Stimulated activated naive CD8-positive, alpha-beta T cell treated with anti-CD3 and anti-CD28 coated beads, Interleukin-15, Interleukin-2, amounts not matched to agents 100 ng/mL and 50 ng/mL, for 24 hours (primary cell): ENCODE results near the gene ITGB6.
"Not testable (repeated sequence)": the region's sequence is repeated elsewhere in the genome, so short reads cannot be mapped to it uniquely, and the experiment has no call there.

ENCODE experiments used
- H3K27ac Mint-ChIP-seq: one replicate; pipeline ENCODE4 v1.8.0; 2021; ENCODE audit warnings: mild to moderate bottlenecking, mixed read lengths
- H3K27me3 Mint-ChIP-seq: one replicate; pipeline ENCODE4 v1.8.0; 2021; ENCODE audit warnings: mixed read lengths
- H3K36me3 Mint-ChIP-seq: one replicate; pipeline ENCODE4 v1.8.0; 2021; ENCODE audit warnings: low read depth, mixed read lengths
- H3K4me1 Mint-ChIP-seq: one replicate; pipeline ENCODE4 v1.8.0; 2021; ENCODE audit warnings: low read depth, mixed read lengths
- H3K4me3 Mint-ChIP-seq: one replicate; pipeline ENCODE4 v1.8.0; 2021; ENCODE audit warnings: mild to moderate bottlenecking, mixed read lengths
- H3K9me3 Mint-ChIP-seq: one replicate; pipeline ENCODE4 v1.8.0; 2021; ENCODE audit warnings: mixed read lengths

ITGB6 gene

GRCh38 chr2:160208655-160209515, 8.8 kb upstream of the ITGB6 start:
- Mint-ChIP-seq H3K27ac (no peak overlapping the region), H3K4me1 (peaks cover 36% of the 10 kb centered on the region), H3K36me3 (peaks cover 4% of the 10 kb centered on the region), H3K9me3 (peaks cover 4% of the 10 kb centered on the region), H3K4me3 (no peak overlapping the region), H3K27me3 (peaks cover 17% of the 10 kb centered on the region)

- H3K4me1 Mint-ChIP-seq, result peaks cover 36% of the 10 kb centered on the region
- peaks cover 13% of the 10 kb centered on the region for H3K27me3 Mint-ChIP-seq
- peak overlapping the region; percentile 35 for H3K4me3 Mint-ChIP-seq
- H3K27ac Mint-ChIP-seq, result peak overlapping the region; percentile 83
- H3K36me3 Mint-ChIP-seq, result peaks cover 4% of the 10 kb centered on the region
- H3K9me3 Mint-ChIP-seq, result peaks cover 4% of the 10 kb centered on the region
Observed at GRCh38 chr2:160207804-160208654, 8.0 kb upstream of the ITGB6 start.

- Mint-ChIP-seq H3K4me1 (peaks cover 36% of the 10 kb centered on the region), H3K27me3 (peaks cover 11% of the 10 kb centered on the region), H3K27ac (peak overlapping the region; percentile 42), H3K9me3 (peaks cover 4% of the 10 kb centered on the region), H3K36me3 (peaks cover 4% of the 10 kb centered on the region), H3K4me3 (no peak overlapping the region)
Observed at GRCh38 chr2:160207271-160207670, 7.2 kb upstream of the ITGB6 start.

- H3K27me3 Mint-ChIP-seq, result peaks cover 5% of the 10 kb centered on the region
- peaks cover 4% of the 10 kb centered on the region for H3K36me3 Mint-ChIP-seq
- peaks cover 36% of the 10 kb centered on the region for H3K4me1 Mint-ChIP-seq
- no peak overlapping the region for H3K4me3 Mint-ChIP-seq
- H3K9me3 Mint-ChIP-seq, result peaks cover 4% of the 10 kb centered on the region
- H3K27ac Mint-ChIP-seq, result no peak overlapping the region
Observed at GRCh38 chr2:160206436-160206835, 6.4 kb upstream of the ITGB6 start.

GRCh38 chr2:160205505-160205904, 5.4 kb upstream of the ITGB6 start:
- Mint-ChIP-seq H3K4me3 (no peak overlapping the region), H3K27me3 (no peaks in the 10 kb centered on the region), H3K9me3 (peaks cover 4% of the 10 kb centered on the region), H3K4me1 (peaks cover 30% of the 10 kb centered on the region), H3K36me3 (peaks cover 4% of the 10 kb centered on the region), H3K27ac (no peak overlapping the region)

GRCh38 chr2:160203422-160203821, 3.4 kb upstream of the ITGB6 start:
- Mint-ChIP-seq H3K9me3 (peaks cover 4% of the 10 kb centered on the region), H3K27ac (no peak overlapping the region), H3K4me1 (peaks cover 12% of the 10 kb centered on the region), H3K4me3 (no peak overlapping the region), H3K36me3 (peaks cover 4% of the 10 kb centered on the region), H3K27me3 (no peaks in the 10 kb centered on the region)

GRCh38 chr2:160203007-160203406, 2.9 kb upstream of the ITGB6 start:
- Mint-ChIP-seq H3K27ac (no peak overlapping the region), H3K4me3 (no peak overlapping the region), H3K9me3 (peaks cover 4% of the 10 kb centered on the region), H3K27me3 (no peaks in the 10 kb centered on the region), H3K36me3 (peaks cover 4% of the 10 kb centered on the region), H3K4me1 (peaks cover 8% of the 10 kb centered on the region)

- Mint-ChIP-seq H3K27ac (no peak overlapping the region), H3K36me3 (peaks cover 4% of the 10 kb centered on the region), H3K9me3 (peaks cover 4% of the 10 kb centered on the region), H3K4me3 (no peak overlapping the region), H3K4me1 (no peaks in the 10 kb centered on the region), H3K27me3 (no peaks in the 10 kb centered on the region)
Observed at GRCh38 chr2:160201849-160202539, 1.9 kb upstream of the ITGB6 start.

GRCh38 chr2:160200921-160201320, 849 bp upstream of the ITGB6 start:
- no peaks in the 10 kb centered on the region for H3K27me3 Mint-ChIP-seq
- H3K4me1 Mint-ChIP-seq, result no peaks in the 10 kb centered on the region
- no peak overlapping the region for H3K4me3 Mint-ChIP-seq
- H3K9me3 Mint-ChIP-seq, result no peaks in the 10 kb centered on the region
- no peaks in the 10 kb centered on the region for H3K36me3 Mint-ChIP-seq
- no peak overlapping the region for H3K27ac Mint-ChIP-seq

- no peaks in the 10 kb centered on the region for H3K9me3 Mint-ChIP-seq
- no peak overlapping the region for H3K4me3 Mint-ChIP-seq
- peaks cover 3% of the 10 kb centered on the region for H3K4me1 Mint-ChIP-seq
- H3K27ac Mint-ChIP-seq, result no peak overlapping the region
- no peaks in the 10 kb centered on the region for H3K27me3 Mint-ChIP-seq
- H3K36me3 Mint-ChIP-seq, result no peaks in the 10 kb centered on the region
Observed at GRCh38 chr2:160199053-160199452, 1.0 kb downstream of the ITGB6 start.

GRCh38 chr2:160197587-160197986, 2.5 kb downstream of the ITGB6 start:
- no peak overlapping the region for H3K4me3 Mint-ChIP-seq
- H3K4me1 Mint-ChIP-seq, result peaks cover 3% of the 10 kb centered on the region
- no peaks in the 10 kb centered on the region for H3K27me3 Mint-ChIP-seq
- H3K36me3 Mint-ChIP-seq, result no peaks in the 10 kb centered on the region
- no peaks in the 10 kb centered on the region for H3K9me3 Mint-ChIP-seq
- no peak overlapping the region for H3K27ac Mint-ChIP-seq

GRCh38 chr2:160194946-160195345, 5.1 kb downstream of the ITGB6 start:
- Mint-ChIP-seq H3K36me3 (no peaks in the 10 kb centered on the region), H3K4me3 (no peak overlapping the region)

GRCh38 chr2:160194351-160194750, 5.7 kb downstream of the ITGB6 start:
- Mint-ChIP-seq H3K27ac (no peak overlapping the region), H3K27me3 (peaks cover 3% of the 10 kb centered on the region), H3K36me3 (no peaks in the 10 kb centered on the region), H3K4me3 (no peak overlapping the region), H3K9me3 (no peaks in the 10 kb centered on the region), H3K4me1 (peaks cover 3% of the 10 kb centered on the region)

More at GRCh38 chr2:160194946-160195345, 5.1 kb downstream of the ITGB6 start:
- Mint-ChIP-seq H3K27ac (no peak overlapping the region), H3K9me3 (no peaks in the 10 kb centered on the region), H3K27me3 (peaks cover 3% of the 10 kb centered on the region), H3K4me1 (peaks cover 3% of the 10 kb centered on the region)

- H3K27ac Mint-ChIP-seq, H3K4me1 Mint-ChIP-seq, H3K4me3 Mint-ChIP-seq, H3K36me3 Mint-ChIP-seq, H3K9me3 Mint-ChIP-seq, H3K27me3 Mint-ChIP-seq: not testable (repeated sequence)
Observed at GRCh38 chr2:160181146-160181836, 18.8 kb downstream of the ITGB6 start.
